Measurements from ENCODE around the gene IQSEC3.
"Not testable (repeated sequence)": the region's sequence is repeated elsewhere in the genome, so short reads cannot be mapped to it uniquely, and the experiment has no call there.

IQSEC3 gene

DNA sequence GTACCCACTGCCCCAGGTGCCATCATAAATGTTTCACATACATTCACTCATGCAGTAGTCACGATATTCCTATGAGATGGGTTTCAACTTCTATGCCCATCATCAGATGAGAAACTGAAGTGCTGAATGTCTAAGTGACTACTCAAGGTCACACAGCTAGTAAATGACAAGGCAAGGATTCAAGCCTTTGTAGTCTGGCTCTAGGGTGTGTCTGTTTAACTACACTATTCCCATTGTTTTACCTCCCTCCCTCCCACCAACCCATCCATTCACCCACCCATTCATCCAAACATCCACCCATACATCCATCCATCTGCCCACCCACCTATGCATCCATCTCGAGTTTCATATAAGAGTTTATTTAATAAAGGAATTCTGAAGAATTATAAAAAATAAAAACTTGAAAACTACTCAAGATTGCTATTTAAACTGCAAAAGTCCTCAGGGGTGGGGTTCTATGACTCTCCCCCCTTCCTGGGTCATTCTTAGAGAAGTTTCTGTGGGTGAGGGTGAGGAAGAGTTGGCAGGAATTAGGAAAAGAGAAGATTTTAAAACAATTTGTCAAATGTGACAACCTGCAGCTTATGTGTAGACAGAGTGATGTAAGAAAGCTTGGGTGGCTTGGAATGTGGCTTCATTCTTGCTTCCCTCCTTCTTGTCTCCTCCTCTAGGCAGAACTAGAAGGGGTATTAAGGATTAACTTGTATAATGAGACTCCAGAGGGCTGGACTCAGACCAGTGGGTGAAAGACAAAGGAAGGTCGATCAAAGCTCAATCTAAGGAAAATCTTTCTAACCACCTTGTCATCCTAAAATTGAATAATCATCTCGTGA, 13.4 kb upstream of the IQSEC3 start:
- DNase-seq, result not testable (repeated sequence)

DNA sequence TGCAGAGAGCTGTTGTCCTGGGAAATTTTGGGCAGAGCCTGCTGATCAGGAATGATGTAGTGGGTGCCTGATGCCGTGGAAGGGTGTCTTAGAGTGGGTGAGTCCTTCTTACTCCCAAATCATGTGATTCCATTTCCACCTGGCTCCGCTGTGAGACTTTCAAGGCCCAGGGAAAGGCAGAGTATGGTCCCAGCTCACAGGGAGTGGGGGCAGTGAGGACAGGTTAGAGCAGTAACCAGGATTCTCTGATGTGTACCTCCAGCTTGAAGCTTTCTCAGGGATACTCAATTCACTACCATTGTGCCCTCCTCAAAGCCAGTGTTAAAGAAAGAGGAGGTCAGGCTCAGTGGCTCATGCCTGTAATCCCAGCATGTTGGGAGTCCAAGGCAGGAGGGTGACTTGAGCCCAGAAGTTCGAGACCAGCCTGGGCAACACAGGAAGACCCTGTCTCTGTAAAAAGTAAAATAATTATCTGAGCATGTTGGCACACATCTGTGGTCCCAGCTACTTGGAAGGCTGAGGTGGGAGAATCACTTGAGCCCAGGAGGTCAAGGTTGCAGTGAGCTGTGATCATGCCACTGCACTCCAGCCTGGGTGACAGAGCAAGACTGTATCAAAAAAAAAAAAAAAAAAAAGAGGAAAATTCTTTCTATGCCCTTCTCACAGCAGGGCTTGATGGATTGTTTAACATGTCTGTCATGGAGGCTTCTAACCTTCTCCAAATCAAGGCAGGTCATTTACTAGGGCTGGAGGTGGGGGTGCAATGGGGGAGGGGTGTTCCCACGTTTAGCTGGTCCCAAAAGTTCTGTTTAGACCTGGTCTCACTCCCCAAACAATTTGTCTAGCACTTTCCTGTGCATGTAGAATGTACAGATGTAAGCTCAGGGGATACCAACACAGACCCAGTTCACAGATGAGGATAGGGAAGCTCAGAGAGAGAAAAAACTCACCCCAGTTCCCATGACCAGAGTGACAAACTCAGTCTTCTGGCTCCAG, 12.5 kb upstream of the IQSEC3 start:
- DNase-seq, result no peak

DNA sequence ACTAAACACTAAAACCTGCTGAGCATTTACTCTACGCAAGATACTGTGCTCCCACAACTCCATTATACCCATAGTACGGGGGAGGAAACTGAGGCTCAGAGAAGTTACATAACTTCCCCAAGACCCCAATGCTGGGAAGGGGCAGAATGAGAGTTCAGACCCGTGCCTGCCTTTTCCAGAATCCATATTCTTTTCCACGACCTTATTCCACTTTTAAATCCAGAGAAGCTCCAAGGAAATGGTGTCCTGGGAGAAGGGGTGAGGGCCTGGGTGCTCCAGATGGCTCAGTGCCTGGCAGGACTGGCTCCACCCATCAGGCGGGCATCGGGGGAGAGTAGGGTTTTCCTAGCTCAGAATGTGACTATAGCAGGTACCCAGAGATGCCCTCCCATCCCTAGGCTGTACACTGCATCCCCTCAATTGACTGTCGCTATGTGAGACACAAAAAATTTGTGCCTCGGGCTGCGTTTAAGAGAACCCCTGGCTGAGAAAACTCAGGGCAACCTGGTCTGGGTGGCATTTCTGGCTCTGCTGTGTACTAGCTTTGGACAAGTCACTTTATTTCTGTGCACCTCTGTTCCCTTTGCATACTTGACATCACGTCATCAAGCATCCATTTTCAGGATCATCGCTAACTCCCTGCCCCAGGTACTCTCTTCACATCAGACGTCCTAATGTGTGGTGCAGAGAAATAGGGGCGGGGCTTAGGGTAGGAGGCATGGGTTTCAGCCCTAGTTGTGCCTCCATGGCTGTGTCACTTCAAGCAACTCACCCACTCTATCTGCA, 11.6 kb upstream of the IQSEC3 start:
- no peak for DNase-seq

DNA sequence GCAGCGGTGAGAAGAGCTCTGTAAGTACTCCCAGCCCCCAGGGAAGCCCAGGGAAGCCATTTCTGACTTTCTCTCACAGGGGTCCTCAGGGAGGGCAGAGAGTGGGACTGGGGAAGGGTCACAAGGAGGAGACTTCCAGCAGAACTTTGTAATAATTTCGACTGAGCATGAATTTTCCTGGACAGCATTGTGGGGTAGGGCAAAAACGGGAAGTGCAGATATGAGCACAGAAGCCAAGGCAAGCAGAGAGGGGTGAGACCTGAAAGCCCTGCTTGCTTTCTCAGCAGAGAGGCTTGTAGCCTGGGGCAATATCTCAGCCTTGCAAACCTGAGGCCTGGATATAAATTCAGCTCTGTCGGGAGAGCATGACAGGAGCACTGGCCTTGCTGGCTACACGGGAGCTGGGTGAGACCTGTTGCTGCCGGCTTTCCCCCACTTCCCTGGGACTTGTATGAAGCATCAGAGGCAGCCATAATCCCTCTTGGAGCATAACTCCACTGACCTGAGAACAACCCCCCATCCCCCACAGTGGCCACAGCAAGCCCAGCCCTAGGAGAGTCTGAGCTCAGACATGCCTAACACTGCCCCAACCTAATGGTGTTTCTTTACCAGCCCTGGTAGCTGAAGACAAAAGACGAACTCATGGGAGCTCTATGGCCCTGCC, 9.8 kb upstream of the IQSEC3 start:
- DNase-seq, result no peak

DNA sequence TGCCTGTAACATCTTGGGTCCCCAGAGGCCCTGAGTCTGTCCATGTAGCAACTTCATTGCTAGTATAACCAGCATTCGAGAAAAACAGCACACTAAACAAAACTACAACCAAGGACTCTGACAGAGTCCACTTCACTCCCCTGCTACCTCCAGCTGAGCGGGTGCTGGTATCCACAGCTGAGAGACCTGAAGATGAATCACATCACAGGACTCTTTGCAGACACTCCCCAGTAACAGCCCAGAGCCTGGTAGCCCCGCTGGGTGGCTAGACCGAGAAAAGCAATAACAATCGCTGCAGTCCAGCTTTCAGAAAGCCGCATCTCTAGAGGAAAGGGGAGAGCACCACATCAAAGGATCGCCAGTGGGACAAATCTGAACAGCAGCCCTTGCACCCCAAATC, 9.0 kb upstream of the IQSEC3 start:
- DNase-seq, result no peak

DNA sequence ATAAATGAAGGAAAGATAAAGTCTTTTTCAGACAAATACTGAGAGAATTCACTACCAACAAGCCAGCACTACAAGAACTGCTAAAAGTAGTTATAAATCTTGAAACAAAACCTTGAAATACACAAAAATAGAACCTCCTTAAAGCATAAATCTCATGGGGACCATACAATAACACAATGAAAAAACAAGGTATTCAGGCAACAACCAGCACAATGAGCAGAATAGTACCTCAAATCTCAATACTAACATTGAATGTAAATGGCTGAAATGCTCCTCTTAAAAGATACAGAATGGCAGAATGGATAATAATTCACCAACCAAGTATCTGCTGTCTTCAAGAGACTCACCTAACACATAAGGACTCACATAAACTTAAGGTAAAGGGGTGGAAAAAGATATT, 7.7 kb upstream of the IQSEC3 start:
- no peak for DNase-seq

DNA sequence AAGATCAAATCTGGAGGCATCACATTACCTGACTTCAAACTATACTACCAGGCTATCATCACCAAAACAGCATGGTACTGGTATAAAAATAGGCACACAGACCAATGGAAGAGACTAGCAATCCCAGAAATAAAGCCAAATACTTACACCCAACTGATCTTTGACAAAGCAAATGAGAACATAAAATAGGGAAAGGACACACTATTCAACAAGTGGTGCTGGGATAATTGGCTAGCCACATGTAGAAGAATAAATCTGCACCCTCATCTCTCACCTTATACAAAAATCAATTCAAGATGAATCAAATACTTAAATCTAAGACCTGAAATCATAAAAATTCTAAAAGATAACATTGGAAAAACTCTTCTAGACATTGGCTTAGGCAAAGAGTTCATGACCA, 4.7 kb upstream of the IQSEC3 start:
- DNase-seq, result not testable (repeated sequence)

DNA sequence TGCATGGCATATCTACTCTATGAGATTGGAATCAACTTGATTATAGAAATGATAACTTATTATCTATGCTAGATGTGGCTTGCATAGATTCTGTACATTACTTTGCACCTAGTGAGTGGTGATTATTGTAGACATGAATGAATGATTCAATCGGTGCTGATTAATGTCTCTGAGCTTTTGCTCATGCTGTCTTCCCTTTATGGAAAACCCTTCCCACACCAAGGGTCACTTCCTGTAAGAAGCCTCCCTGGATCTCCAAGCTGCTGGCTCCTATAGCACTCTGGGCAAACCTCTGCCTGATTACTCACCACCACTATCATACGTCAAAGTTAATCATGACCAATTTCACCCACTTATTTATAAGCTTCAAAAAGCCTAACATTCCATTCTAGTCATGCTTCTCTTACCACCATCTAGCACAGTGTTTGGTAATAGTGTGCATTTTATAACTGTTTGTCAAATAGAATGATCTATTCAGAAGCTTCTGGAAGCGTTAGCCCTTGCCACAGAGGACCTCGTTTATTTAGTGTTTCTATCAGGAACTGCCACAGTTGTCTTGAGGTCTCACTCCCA, 990 bp upstream of the IQSEC3 start:
- DNase-seq, result not testable (repeated sequence)

DNA sequence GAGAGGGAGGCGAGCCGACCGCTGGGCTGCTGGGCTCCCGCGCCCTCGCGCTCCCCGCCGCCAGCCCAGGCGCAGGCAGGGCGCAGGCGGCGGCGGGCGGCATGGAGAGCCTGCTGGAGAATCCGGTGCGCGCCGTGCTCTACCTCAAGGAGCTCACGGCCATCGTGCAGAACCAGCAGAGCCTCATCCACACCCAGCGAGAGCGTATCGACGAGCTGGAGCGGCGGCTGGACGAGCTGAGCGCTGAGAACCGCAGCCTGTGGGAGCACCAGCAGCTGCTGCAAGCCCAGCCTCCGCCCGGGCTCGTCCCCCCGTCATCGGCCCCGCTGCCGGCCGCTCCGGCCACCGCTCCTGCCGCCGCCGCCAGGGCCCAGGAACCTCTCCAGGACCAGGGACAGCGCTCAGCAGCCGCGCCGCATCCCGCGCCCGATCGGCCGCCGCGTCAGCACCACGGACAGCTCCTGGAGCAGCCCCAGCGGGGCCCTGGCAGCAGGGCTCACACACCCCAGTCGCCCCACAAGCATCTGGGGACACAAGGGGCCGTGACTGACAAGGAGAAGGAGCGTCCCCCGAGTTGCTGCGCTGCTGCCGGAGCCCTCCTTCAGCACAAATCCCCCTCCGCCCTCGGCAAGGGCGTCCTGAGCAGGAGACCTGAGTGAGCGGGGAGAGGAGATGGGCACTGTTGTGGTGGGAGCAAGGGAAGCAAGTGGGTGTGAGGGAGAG, 376 bp downstream of the IQSEC3 start:
- peak; percentile 16 for DNase-seq

DNA sequence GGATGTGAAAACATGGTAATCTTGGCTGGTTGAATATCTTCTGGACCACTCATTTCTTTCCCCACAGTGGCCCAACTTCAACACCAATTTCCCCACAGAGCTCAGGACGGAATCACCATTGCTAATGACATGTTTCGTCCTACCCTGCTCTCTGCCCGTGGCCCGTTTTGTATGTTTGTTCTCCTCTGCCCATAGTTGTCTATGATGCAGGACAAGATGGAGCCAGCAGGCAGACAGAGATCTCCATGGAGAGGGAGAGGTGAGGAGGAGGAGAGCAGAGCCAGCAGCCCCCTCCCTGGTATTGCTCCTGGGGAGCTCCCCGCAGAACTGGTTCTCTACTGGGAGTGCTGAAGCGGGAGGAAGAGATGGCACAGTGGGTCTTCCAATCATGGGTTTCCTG, 3.1 kb downstream of the IQSEC3 start:
- DNase-seq, result not testable (repeated sequence)

DNA sequence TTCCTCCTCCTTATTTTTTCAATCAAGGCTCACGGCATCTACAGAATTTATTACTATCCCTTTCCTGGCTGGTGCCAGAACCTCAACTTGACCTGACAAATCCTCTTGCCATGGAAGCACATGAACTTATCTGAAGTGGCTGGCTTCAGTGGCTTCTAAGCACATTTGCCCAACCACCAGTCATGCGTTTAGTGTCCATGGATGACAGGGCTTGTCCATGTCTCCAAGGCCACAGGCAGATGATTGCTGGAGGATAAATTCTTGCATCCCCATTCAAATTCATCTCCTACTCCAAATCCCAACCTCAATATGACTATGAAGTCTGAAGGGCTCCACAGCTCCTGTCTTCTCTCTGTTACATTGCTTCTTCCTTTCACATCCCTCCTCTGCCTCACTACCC, 4.0 kb downstream of the IQSEC3 start:
- DNase-seq, result not testable (repeated sequence)

DNA sequence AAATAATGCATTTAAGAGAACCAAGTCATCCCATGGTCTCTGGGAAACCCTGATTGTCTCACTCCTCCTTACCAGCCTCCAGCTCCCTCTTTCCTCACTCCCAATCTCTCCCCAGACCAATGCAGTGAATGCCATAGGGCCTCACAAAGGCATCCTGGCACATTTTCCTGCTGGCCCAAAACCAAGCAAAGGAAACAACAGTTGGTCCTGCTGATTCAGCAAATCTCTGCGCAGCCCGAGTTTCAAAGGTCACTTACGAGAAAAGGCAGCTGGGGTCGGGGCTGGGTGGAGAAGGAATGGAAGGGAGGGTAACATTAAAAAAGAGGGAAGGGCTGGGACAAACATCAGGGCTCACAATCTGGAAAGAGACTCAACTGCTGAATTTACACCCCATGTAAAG, 5.5 kb downstream of the IQSEC3 start:
- not testable (repeated sequence) for DNase-seq

DNA sequence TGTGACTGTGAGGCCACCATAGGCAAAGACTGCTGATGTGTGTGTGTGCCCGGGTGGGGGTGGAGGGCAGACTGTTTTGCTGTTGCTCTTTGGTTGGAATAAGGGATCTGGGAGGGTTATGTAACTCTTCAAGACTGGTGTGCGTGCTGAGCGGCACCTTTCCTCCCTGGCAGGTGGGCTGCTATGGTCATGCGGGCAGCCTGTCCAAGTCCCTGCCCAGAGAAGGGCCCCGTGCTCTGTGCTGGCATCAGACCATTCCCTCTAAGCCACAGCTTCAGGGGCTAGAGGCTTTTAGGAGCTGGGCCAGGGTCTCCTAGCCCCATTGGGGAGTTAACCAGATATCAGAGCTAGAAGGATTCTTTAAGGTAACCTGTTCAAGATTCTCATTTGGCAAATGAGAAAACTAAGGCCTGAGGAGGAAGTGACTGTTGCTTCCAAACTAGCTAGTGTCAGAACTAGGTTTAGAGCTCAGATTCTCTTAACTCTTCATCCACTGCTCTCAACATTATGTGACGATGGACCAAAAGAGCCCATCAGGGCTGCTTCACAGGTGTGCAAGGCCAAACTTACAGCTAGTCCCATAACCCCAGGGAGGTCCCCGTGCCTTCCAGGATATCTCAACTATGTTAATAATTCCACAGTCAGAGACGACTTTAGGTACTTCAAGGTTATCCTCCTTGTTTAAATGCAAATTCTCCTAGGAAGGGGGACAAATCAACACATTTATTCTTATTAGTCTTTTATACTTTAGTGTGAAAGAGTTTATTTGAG, 8.0 kb downstream of the IQSEC3 start:
- DNase-seq, result not testable (repeated sequence)

DNA sequence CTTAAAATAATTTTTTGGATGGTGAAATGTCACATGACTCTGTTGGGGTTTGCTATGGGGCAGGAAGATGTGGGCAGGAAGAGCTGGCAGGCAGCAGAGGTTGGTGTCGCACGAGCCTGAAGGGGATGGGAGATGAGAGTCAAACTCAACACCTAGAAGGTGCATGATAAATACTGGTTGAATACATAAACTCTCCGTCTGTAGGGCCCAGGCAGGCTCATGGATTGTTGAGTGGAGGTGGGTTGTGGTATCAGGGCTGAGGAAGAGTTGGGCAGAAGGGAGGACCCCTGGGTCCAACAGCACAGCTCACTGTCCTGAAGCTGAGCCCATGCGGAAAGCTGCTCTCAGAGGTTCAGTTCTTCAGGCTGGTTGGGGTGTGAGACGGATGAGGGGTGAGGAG, 9.0 kb downstream of the IQSEC3 start:
- DNase-seq, result not testable (repeated sequence)

DNA sequence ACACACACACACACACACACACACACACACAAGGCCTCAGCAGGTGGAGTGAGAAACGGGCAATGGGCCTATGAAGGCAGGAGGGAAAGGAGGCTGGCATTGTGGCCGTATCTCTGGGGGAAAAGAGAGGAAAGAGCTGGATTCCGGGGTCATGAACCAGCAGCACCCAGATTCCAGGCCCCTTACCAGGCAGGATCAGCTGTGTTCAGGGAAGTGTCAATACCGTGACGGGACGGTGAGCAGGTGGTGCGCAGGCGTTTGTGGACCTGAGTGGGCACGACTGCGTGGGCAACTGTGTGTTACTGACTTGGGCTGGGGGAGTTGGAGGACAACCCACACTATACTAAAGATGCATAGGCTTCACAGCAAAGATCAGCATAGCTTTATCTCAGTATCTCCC, 9.5 kb downstream of the IQSEC3 start:
- DNase-seq, result not testable (repeated sequence)

DNA sequence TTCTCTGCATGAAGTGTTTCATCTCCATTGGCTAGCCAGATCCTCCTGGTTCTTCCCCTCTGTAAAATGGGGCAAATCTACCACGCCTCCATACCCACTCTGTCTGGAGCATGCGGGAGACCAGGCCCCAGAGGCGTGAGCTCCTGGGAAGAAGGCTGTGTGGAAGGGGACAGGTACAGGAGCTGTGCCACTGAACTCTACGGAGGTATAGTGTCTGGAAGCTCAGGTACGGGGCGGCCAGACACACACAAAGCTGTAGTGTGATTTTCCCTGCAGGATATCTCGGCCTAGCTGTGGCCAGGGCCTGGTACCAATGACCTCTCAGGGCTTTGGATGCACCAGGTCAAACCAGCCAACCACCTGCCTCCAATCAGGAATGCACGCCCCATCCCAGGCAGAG, 10.0 kb downstream of the IQSEC3 start:
- not testable (repeated sequence) for DNase-seq

DNA sequence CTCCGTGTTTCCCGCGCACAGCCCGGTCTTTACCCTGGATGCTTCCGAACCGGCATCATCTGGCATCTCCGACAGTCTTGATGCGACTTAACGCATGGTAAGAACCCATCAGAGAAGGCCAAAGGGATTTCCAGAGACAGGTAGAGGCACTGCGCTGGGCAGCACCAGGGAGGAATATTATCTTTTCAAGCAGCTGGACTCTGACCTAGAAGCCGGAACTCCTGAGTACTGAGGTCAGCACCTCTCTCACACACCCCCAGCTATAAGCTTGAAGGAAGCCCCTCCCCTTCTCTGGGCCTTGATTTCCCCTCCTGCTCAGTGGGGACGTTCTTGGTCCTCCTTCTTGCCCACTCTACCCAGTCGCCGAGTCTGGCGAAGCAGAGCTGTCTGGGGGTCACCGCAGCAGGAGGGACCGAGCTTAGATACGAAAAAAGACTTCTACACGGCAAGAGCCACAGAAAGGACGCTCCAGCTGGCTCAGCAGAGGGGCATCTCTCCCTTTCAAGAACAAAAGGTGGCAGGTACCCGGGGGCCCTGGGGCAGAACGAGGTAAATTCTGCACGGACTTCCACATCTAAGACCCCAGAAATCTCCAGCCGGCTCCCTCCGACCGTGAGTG, 10.6 kb downstream of the IQSEC3 start:
- not testable (repeated sequence) for DNase-seq

DNA sequence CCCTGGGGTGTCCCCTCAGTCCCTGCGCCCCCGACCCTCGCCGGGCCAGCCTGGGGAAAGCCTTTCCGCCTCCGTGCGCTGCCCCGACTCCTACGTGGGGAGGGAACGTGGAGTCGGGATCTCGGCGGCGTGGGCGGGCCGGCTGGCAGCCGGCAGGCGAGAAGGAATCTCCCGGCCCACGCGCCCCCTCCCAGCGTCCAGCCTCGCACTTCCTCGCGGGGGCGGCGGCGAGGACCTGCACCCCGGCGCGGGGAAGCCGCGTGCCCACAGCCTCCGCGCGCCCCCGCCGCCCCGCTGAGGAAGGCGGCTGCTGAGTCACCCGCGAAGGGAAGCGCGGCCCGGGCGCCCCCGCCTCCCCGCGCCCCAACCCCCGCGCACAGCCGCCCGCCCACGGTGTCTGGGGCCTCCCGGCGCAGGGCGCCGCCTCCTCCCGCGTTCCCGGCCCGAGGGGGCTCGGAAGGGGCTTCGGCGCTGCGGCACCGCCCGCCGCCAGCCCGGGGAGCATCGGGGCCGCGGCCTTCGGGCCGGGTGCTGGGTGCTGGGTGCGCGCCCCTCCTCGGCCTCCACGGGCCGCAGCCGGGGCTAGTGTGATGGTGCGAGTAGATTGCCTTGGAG, 11.3 kb downstream of the IQSEC3 start:
- not testable (repeated sequence) for DNase-seq

DNA sequence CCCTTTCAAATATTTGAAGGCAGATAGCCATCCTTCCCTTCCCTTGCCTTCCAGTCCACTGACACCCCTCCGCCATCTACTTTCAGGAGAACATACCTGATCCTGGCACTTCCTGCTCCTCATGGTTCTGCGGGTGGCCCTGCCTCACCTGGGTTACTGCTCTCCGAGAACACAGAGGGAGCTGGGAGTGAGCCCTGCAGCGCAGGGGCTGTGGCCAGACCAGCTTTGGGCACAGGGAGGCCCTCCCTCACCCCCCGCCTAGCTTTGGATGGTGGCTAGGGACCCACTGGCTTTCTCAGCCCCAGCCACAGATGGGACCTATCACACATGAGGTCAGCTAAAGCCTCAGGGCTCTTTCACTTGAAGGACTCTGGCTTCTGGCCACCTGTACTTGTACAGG, 12.4 kb downstream of the IQSEC3 start:
- DNase-seq, result no peak

All from central memory CD4-positive, alpha-beta T cell (primary cell).